Measurements from ENCODE around the gene COL28A1. TPM values are rescaled to one million over a fixed set of nuclear protein-coding genes. Genes with fewer than 3 reads are reported as not detected.

COL28A1 gene
- total and polyA plus RNA-seq, 12 donors, result 0.66 to 16.0 (median 2.8) TPM

- intact Hi-C loops (cut with DNase I), result no loop called here
- Histone ChIP-seq H3K36me3 (replicated peaks in 1 of 2) (no peaks in the 10 kb centered on the region), H3K27me3 (no peaks in the 10 kb centered on the region), H3K4me3 (no peak overlapping the region), H3K4me1 (replicated peaks in 1 of 2) (no peaks in the 10 kb centered on the region), H3K9me3 (replicated peaks in 1 of 3) (no peaks in the 10 kb centered on the region), H3K27ac (no peak overlapping the region)
- no peak for DNase-seq
- 84 to 97% (median 92%) methylated on average over 2 of the region's 2 CpGs for WGBS, 4 donors
- no peak for TF ChIP-seq POLR2A (IDR thresholded peaks at IDR 0.05)
- TF ChIP-seq, protein P1, sequence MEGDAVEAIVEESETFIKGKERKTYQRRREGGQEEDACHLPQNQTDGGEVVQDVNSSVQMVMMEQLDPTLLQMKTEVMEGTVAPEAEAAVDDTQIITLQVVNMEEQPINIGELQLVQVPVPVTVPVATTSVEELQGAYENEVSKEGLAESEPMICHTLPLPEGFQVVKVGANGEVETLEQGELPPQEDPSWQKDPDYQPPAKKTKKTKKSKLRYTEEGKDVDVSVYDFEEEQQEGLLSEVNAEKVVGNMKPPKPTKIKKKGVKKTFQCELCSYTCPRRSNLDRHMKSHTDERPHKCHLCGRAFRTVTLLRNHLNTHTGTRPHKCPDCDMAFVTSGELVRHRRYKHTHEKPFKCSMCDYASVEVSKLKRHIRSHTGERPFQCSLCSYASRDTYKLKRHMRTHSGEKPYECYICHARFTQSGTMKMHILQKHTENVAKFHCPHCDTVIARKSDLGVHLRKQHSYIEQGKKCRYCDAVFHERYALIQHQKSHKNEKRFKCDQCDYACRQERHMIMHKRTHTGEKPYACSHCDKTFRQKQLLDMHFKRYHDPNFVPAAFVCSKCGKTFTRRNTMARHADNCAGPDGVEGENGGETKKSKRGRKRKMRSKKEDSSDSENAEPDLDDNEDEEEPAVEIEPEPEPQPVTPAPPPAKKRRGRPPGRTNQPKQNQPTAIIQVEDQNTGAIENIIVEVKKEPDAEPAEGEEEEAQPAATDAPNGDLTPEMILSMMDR (IDR thresholded peaks at IDR 0.05), result no peak
Observed at GRCh38 chr7:7349156-7349555, 186.5 kb downstream of the COL28A1 start.

DNA sequence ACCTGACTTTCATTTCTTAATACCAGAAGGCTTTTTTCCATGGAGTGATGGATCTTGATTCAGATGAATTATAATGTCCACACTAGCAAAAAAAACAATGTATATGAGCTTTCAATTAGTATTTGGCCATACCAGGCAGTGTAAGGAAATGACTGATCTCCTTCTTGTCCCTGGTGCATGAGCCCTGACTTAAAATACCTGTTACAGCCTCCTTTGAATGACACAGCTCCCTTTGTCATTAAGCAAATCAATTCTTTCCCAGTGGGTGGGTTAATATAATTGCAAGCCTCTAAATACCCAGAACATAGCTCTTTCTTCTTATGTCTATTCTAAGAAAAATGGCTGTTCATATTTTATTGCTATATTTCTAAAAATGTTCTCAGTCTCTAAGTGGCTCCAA lies 188.6 kb downstream of the COL28A1 start:
- Histone ChIP-seq H3K9me3 (replicated peaks in 1 of 3) (no peaks in the 10 kb centered on the region), H3K27me3 (no peaks in the 10 kb centered on the region), H3K36me3 (replicated peaks in 1 of 2) (no peaks in the 10 kb centered on the region), H3K4me3 (no peak overlapping the region), H3K4me1 (replicated peaks in 1 of 2) (no peaks in the 10 kb centered on the region), H3K27ac (no peak overlapping the region)
- intact Hi-C loops (cut with DNase I), result no loop called here
- DNase-seq, result no peak
- TF ChIP-seq, protein P1 (IDR thresholded peaks at IDR 0.05), result no peak
- no peak for TF ChIP-seq POLR2A (IDR thresholded peaks at IDR 0.05)

- TF ChIP-seq, protein P1 (IDR thresholded peaks at IDR 0.05), result no peak
- TF ChIP-seq POLR2A (IDR thresholded peaks at IDR 0.05), result no peak
- no peaks in the 10 kb centered on the region for H3K4me1 ChIP-seq (replicated peaks in 1 of 2)
- intact Hi-C loops (cut with DNase I), result no loop called here
- WGBS, 4 donors, result 76 to 89% (median 84%) methylated on average over 3 of the region's 3 CpGs
- no peaks in the 10 kb centered on the region for H3K9me3 ChIP-seq (replicated peaks in 1 of 3)
- no peak for DNase-seq
- no peaks in the 10 kb centered on the region for H3K36me3 ChIP-seq (replicated peaks in 1 of 2)
- no peaks in the 10 kb centered on the region for H3K27me3 ChIP-seq
- H3K27ac ChIP-seq, result no peak overlapping the region
- no peak overlapping the region for H3K4me3 ChIP-seq
Observed at GRCh38 chr7:7344583-7344982, 191.1 kb downstream of the COL28A1 start.

DNA sequence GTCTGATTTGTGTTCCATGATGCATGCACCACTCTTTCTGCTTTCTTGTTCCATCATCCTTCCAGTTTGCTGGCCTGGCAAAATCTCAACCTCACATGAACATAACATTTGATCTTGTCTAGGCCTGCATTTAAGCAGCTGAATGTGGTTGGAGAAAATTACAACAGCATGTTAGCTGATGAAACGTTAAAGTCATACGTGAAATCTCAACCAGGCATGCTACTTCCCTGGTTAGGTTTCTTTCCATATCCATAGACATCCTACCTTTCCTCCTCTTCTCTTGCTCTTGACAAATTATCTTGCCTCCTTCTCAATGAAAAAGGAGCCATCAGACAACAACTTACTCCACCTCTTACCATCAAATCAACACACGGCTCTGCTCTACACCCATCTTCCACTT lies 199.8 kb downstream of the COL28A1 start:
- intact Hi-C loops (cut with DNase I), result no loop called here
- Histone ChIP-seq H3K4me3 (no peak overlapping the region), H3K27me3 (no peaks in the 10 kb centered on the region), H3K27ac (no peak overlapping the region), H3K36me3 (replicated peaks in 1 of 2) (no peaks in the 10 kb centered on the region), H3K9me3 (replicated peaks in 1 of 3) (no peaks in the 10 kb centered on the region), H3K4me1 (replicated peaks in 1 of 2) (no peaks in the 10 kb centered on the region)
- 57 to 75% (median 64%) methylated on average over 3 of the region's 3 CpGs for WGBS, 4 donors
- no peak for DNase-seq
- TF ChIP-seq, protein P1 (IDR thresholded peaks at IDR 0.05), result no peak
- TF ChIP-seq POLR2A (IDR thresholded peaks at IDR 0.05), result no peak

Data from adrenal gland (tissue), 12 donors.